Calu3 (cell line): Measurements from ENCODE around the gene ARHGAP22. TPM values are rescaled to one million over a fixed set of nuclear protein-coding genes. Genes with fewer than 3 reads are reported as not detected.

Source experiments
- BruUV-seq: library from RNA; stranded (reverse); fragments of 400-500 nt; replicated peaks from 2 replicates; lab custom pipeline; 2021; lab: Mats Ljungman, UMichigan
- CTCF ChIA-PET: fragments of 300-600 bp; sonication (Branson Sonifier 250); formaldehyde crosslinking; loops from one replicate; lab custom pipeline; 2022; ENCODE audit warnings: antibody characterized with exemption; lab: Charles Lee
- DNase-seq: peaks from one replicate; pipeline ENCODE4 v3.0.0; 2022
- H3K27ac Mint-ChIP-seq: one replicate; pipeline ENCODE4 v1.8.0; 2022; ENCODE audit warnings: mixed read lengths; ENCODE audit not compliant: unreplicated experiment
- H3K27me3 Mint-ChIP-seq: one replicate; pipeline ENCODE4 v1.8.0; 2022; ENCODE audit warnings: mixed read lengths; ENCODE audit not compliant: unreplicated experiment
- H3K36me3 Mint-ChIP-seq: one replicate; pipeline ENCODE4 v1.8.0; 2022; ENCODE audit warnings: mild to moderate bottlenecking, moderate library complexity, mixed read lengths; ENCODE audit not compliant: insufficient read depth, unreplicated experiment
- H3K4me1 Mint-ChIP-seq: one replicate; pipeline ENCODE4 v1.8.0; 2022; ENCODE audit warnings: mild to moderate bottlenecking, low read depth, mixed read lengths; ENCODE audit not compliant: unreplicated experiment
- H3K4me3 Mint-ChIP-seq: one replicate; pipeline ENCODE4 v1.8.0; 2022; ENCODE audit warnings: mild to moderate bottlenecking, low read depth, moderate library complexity, mixed read lengths; ENCODE audit not compliant: unreplicated experiment
- H3K9me3 Mint-ChIP-seq: one replicate; pipeline ENCODE4 v1.8.0; 2022; ENCODE audit warnings: low read depth, mixed read lengths; ENCODE audit not compliant: unreplicated experiment
- CTCF ChIP-seq: fragments of 200-600 bp; IDR thresholded peaks from one replicate; pipeline ENCODE4 v1.8.0; 2022; ENCODE audit warnings: antibody characterized with exemption; ENCODE audit not compliant: unreplicated experiment
- intact Hi-C: fragments of 100-400 bp; cut with micrococcal nuclease; formaldehyde crosslinking; loops from one replicate; pipeline ENCODE4 v1.10.0; 2022; ENCODE audit not compliant: unreplicated experiment
- total RNA-seq: library from RNA; stranded (reverse); gene quantifications from 2 replicates; pipeline ENCODE4 v1.2.3, GENCODE V29; 2022

Gene ARHGAP22
- total RNA-seq, 1 experiment from 2014 or later, result 1.0 TPM

DNA sequence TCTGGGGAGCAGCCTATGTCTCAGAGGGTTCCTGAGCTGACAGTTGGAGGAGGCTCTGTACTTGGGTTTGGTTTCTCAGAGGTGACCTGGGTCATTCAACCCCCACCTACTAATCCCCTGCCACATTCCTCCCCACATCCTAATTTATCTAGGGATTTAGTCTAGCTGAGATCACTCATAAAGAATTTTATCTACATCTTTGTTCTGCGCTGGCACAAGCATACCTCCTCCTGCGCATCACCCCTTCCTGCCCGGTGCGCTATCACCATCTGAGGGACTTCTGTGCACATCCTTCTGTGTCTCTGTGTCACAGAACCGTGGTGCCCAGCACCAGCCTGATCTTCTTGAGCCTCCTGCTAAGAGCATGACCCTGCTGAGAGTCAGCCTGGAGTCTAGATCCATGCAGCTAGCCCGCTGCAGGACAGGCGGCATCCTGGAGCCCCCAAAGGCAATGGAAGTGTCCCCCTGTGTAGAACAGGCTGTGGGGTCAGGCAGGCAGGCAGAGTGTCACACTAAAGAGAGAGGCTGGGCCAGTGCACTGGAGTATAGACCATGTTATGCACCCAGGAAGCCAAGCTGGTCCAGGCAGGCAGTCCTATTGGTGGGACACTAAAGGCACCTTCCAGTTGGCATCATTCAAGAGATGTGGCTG lies 63.6 kb downstream of the ARHGAP22 start:
- intact Hi-C loops, result no loop called here
- Mint-ChIP-seq H3K4me3 (no peak overlapping the region), H3K9me3 (no peaks in the 10 kb centered on the region), H3K27ac (no peak overlapping the region), H3K36me3 (no peaks in the 10 kb centered on the region), H3K4me1 (no peaks in the 10 kb centered on the region), H3K27me3 (peaks cover 43% of the 10 kb centered on the region)
- no peak for TF ChIP-seq CTCF
- no TSS peak for BruUV-seq
- no peak for DNase-seq
- CTCF ChIA-PET, result no interaction called here

GRCh38 chr10:48538611-48539010 lies 66.3 kb downstream of the ARHGAP22 start:
- CTCF ChIA-PET, result interaction anchor here (1.0 kb wide), 1 partner anchor 117 kb away, joined by 5 read pairs; no protein-coding TSS in a partner anchor
- H3K4me1 Mint-ChIP-seq, result no peaks in the 10 kb centered on the region
- H3K27ac Mint-ChIP-seq, result no peak overlapping the region
- no TSS peak for BruUV-seq
- H3K27me3 Mint-ChIP-seq, result peaks cover 43% of the 10 kb centered on the region
- no peaks in the 10 kb centered on the region for H3K9me3 Mint-ChIP-seq
- H3K4me3 Mint-ChIP-seq, result no peak overlapping the region
- no peak for TF ChIP-seq CTCF
- DNase-seq, result no peak
- intact Hi-C loops, result no loop called here
- no peaks in the 10 kb centered on the region for H3K36me3 Mint-ChIP-seq

GRCh38 chr10:48536916-48537890 lies 67.7 kb downstream of the ARHGAP22 start:
- no peak for DNase-seq
- H3K27me3 Mint-ChIP-seq, result peaks cover 33% of the 10 kb centered on the region
- H3K36me3 Mint-ChIP-seq, result no peaks in the 10 kb centered on the region
- no TSS peak for BruUV-seq
- no peaks in the 10 kb centered on the region for H3K4me1 Mint-ChIP-seq
- H3K27ac Mint-ChIP-seq, result no peak overlapping the region
- intact Hi-C loops, result no loop called here
- CTCF ChIA-PET, result no interaction called here
- no peak for TF ChIP-seq CTCF
- H3K9me3 Mint-ChIP-seq, result no peaks in the 10 kb centered on the region
- no peak overlapping the region for H3K4me3 Mint-ChIP-seq

DNA sequence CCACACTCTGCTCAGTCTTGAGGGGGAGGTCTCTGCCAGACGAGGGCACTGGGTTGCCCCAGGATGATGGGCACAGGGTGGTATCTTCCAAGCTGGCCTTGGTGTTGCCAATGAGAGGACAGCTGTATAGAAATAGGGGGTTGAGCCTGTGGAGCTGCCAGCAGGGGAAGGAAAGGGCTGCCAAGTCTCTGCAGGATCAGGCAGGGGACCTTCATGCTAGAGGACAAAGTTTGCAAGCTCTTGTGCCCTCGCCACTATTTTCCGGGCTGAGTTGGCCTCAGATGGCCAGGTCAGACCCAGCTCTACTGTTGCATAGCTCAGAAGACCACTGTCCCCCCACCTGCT lies 68.7 kb downstream of the ARHGAP22 start:
- intact Hi-C loops, result no loop called here
- DNase-seq, result no peak
- no peaks in the 10 kb centered on the region for H3K4me1 Mint-ChIP-seq
- H3K9me3 Mint-ChIP-seq, result no peaks in the 10 kb centered on the region
- H3K27ac Mint-ChIP-seq, result no peak overlapping the region
- H3K27me3 Mint-ChIP-seq, result peaks cover 31% of the 10 kb centered on the region
- no peak for TF ChIP-seq CTCF
- H3K4me3 Mint-ChIP-seq, result no peak overlapping the region
- no peaks in the 10 kb centered on the region for H3K36me3 Mint-ChIP-seq
- CTCF ChIA-PET, result no interaction called here
- no TSS peak for BruUV-seq
